Amniotic epithelial cell (primary cell): ENCODE measurements around the gene TMEM161A.
"Not testable (repeated sequence)": the region's sequence is repeated elsewhere in the genome, so short reads cannot be mapped to it uniquely, and the experiment has no call there.

Experiments used
- DNase-seq: peaks from one replicate; pipeline ENCODE4 v3.0.0-alpha.2; 2010; ENCODE audit warnings: low read depth

The TMEM161A gene

DNA sequence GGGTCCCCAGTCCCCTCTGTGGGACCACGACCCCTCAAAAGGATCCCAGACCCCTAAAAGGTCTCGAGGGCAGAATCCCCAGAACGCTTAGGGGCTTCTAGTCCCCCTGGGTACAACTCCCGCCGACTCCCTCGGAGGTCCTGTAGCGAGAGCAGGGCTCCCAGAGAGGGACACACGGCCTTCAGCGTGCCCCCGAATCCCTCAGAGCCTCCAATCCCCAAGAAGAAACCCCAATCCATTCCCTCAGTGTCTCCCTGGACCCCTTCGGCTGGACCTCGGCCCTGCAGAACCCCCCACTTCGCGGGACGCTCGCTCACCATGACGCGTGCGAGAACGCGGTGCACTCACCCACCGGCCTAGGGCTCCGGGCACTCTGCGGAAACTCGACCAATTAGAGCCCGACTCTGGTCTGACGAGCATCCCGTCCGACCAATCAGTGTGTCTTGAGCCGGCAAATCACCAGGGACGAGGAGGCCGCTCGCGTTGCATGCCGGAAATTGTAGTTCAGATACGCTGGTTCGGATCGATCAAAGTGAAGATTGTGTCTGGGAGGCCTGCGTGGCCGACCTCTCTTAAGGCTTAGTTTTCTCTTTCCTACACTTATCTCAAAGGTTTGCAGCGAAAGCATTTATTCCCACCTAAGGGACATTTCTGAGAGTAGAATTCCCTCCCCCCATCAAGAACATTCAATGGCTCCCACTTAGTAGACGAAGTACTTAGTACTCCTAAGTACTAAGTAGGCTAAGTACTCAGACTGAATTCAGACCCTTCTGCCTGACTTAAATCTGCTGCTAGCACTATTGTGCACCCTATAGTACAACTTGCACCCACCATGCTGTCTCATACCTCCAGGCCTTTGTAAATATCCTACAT lies at the start of gene TMEM161A:
Gene TMEM161A (minus strand): TSS at position 370 of the 873 bp plus-strand sequence. CDS start 50 bp downstream, at position 320.
- DNase-seq, result peak; percentile 99

DNA sequence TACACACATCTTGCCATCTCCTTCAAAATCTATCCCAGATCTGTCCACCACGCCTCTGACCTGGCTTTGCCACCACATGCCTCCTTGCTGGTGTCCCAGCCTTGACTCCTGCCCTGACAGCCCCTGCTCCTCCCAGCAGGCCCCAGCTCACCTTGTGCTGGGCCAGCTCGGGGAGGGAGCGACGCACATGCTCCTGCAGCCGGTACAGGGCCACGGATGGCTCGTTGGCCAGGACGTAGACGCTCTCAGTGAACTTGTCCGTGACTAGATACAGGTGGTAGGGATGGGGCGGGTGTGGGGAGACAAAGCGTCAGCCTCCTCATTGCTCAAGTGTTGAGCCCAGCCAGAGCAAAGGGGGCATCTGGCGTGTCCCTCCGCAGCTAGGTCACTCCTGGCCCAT lies 48.5 kb upstream of the TMEM161A start:
- DNase-seq, result no peak

DNA sequence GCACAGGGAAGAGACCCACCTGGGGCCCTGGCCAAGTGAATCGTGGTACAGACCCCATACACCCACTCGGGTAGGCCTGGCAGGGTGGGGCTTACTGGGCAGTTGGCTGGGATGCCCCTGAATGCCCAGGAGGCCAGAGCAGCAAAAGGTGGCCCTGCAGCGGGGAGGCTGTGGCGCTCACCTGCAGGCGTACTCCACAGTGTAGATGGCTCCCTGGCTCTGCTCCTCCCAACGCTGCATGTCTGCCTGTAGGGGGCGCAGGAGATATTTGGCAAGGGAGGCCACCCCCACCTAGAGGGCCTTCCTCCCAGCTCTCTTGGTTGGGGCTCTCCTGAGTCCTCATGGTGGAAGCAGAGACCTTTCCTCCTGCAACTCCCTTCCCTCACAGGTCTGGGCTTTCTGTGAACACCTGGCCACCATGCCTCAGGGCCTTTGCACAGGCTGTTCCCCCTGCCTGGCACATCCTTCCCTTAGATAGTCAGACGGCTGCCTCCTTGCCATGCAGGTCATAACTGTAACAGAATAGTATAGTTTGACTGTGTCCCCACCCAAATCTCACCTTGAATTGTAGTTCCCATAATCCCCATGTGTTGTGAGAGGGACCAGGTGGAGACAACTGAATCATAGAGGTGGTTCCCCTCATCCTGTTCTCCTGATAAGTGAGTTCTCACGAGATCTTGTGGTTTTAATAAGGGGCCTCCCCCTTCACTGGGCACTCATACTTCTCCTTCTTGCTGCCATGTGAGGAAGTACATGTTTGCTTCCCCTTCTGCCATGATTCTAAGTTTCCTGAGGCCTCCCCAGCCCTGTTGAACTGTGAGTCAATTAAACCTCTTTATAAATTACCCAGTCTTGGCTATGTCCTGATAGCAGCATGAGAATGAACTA lies 47.8 kb upstream of the TMEM161A start:
- DNase-seq, result peak; percentile 39

DNA sequence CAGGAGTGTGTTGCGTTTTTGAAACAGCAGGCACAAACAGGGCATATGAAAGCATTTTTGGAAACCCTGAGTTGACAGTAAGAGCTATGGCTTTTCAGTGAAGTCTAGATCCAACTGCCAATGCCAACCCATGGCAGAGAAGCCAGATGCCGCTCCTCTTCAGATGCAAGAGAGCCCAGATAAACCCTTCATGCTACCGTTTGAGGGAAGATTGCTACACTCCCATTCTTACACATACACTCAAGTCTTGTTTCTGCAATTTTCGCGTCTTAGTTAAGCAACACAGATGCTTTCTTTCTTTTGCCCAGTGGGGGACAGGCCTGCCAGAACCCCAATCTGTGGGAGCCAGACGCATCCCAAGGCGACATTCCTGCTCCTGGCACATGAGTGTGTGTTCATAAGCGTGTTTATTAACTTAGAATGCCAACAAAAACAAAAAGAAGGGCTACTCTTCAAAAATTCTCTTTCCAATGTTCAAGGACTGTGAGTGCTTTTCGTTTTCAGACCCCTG lies 43.3 kb upstream of the TMEM161A start:
- no peak for DNase-seq

DNA sequence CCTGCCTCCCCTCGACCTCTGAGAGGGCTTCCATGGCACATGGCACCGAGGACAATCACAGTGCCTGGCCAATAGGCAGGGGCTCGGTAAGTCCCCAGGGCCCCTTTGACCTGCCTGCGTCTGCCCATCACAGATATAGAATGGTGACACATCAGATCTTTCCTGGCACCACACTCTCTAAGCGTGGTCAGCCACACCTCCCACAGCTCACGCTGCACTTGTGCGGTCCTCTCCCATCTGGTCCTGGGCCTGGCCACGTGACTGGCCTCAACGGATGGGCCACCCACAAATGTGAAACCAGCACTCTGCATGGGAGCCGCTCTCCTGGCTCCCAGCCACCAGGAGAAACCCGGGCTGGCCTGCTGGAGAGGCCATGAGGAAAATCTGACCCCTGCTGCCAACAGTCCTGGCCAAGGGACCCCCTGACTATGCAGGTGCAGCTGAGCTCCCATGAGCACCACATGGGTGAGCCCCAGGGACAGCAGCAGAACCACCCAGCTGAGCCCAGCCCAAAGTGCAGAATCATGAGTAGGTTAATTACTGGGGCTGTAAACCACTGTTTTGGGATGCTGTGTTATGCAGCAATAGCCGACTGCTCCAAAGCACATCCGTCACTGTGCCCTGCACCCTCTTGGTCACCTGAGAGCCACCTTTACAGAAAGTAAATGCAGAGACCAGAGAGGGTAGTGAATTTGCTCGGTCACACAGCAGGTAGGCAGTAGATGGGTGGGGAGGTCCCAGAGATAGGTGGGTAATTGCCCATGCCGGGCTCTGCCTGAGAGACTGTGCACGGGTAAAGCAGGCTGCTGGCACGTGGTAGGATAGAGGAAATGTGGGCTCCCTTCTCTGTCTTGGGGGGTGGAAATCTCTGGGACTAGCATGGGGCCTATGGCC lies 41.5 kb upstream of the TMEM161A start:
- DNase-seq, result no peak

DNA sequence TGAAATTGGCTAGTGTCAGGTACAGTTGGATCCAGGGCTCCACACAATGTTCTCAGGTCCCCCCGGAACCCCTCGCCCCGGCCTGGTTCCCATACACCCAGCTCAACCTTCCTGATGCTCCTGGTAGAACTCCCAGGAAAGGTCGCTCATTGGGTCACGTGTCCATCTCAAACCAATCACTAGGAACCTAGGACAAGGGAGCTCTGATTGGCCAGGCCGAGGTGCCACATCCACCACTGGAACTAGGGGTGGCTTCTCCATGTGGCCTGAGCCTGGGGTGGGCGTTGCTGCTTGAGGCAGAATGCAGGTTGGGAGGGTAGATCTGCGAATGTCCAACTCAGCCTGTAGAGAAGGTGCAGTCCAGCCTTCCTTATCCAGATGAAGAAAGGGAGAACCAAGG lies 38.7 kb upstream of the TMEM161A start:
- DNase-seq, result no peak

DNA sequence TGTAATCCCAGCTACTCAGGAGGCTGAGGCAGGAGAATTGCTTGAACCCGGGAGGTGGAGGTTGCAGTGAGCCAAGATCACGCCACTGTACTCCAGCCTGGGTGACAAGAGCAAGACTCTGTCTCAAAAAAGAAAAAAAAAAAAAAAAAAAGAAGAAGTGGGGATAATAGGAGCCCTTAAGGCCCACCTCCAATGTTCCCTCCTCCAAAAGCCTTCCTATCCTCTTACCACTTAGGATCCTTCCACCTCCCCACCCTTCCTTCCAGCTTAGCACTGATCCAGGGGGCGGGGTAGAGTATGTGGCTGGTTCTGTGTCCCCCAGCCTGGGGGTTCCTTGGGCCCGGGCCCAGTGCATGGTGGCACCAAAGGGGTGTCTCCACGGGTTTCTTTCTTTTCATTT lies 35.0 kb upstream of the TMEM161A start:
- not testable (repeated sequence) for DNase-seq

DNA sequence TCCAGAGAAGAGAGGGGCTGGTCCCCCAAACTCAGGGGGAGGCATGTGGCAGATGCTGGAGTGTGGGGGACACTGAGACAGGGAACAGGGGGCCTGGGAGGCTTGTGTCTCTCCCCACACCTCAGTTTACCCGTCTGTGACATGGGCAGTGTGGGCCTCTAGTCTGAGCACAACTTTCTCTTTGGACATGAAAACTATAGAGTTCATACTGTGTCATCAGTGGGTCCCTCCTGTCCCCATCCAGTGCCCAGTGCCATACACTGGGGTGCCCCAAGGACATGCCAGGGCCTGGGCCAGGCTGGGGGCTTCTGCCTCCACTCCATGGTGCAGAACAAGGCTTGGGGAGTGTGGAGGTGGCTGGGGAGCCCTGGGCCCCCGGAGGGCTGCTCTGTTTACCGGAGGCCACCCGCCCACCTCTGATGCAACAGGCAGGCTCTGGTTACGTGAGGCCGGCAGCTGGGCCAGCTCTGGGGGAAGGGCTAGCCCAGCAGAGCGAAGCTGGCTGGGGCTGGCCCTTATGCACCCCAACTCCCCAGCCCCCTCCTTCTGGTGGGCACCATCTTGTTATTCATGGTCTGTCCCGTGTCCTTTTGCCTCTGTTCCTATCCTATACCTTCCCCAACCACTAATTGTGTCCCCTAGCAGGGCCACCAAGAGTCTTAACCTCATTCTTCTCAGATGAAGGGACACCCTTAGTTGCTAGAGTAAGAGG lies 33.7 kb upstream of the TMEM161A start:
- peak; percentile 79 for DNase-seq

DNA sequence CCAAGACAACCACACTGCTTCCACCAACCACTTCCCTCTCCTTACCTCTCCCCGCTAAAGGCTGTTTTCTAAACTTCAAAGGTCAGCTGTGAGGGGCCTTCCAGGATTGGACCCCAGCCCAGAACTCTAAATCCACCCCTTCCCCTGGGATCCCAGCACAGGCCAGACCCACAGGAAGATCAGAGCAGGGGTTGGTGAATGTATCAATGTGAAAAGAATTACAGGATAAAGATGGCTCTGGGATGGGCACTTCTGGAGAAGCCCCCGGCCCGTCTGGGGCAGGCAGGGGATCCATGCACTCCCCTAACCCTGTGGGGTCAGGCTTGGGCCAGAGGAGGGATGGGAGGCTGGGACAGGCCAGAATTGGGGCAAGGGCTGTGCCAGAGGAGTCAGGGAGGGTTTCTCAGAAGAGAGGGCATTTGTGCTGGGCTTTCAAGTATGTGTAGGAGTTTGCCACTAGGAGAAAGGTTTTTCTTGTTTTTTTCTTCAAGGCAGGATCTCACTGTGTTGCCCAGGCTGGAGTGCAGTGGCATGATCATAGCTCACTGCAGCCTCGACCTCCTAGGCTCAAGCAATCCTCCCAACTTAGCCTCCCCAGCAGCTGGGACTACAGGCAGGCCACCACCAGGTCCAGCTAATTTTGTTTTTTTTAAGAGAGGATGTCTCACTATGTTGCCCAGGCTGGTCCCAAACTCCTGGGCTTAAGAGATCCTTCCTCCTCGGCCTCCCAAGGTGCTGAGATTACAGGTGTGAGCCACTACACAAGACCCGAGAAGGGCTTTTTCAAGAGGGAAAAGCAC lies 32.8 kb upstream of the TMEM161A start:
- DNase-seq, result no peak

DNA sequence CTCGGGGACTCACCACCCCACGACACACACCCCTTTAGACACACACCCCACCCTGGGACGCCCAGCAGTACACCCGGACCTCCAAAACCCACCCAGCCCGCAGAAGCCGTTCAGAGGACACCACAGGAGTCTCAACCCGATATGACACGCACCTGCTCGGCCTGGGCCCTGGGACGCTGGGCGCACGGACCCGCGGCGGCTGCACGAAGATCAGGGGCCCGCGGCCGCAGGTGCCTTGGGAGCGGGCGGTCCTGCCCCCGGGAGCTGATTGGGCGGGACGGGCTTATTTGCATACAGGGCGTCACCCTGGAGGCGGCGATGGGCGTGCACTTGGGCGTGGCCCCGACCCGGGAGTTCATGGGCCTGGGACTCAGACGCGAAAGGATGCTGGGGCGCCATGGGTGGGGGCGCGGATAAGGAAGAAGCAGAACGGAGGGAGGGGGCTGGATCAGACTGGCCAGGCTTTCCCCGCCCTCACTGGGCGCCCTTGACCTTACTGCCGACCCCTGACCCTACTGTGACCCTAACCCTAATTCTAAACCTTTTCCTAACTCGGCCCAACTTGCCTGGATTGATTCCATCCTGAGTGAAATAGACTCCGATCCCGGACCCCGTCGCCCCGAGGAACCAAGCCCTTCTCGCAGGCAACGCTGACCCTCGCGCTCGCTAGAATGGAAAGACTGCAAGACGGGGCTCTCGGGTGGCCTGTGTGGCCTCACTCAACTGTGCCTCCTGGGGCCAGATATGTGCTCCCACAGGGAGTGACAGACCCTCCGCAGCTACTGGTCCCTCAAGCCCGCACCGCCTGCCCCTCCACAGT lies 32.0 kb upstream of the TMEM161A start, which contains the start of gene MEF2B:
Gene MEF2B (minus strand): TSS at position 211 of the 820 bp plus-strand sequence. CDS start 19,528 bp downstream, outside the sequence.
- peak; percentile 60 for DNase-seq

DNA sequence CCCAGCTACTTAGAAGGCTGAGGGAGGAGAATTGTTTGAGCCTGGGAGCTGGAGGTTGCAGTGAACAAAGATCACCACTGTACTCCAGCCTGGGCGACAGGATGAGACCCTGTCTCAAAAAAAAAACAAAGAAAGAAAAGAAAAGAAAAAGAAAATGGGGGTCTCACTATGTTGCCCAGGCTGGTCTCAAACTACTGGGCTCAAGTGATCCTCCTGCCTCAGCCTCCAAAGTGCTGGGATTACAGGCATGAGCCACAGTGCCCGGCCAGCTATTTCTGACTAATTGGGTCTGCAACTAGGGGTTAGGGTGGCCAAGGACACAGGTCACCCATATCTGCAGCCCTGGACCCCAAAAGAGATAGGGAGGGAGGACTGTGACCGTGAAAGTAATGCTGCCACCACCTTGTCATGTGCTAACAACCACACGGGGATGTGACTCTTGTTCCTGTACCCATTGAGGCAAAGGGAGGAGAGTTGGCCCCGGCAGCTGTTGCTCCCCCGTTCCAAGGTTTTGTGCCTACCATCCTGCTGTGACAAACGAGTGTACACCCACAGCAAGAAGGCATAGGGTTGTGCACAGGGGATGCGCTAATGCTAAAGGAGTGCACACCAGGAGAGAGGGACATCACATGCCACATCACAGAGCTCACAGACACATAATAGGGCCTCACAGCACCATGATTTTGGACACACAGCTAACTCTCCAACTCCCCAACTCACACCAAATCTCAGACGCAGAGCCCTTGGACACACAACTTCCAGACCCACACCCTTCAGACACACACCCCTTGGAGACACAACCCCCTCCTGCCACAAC lies 31.2 kb upstream of the TMEM161A start:
- no peak for DNase-seq

DNA sequence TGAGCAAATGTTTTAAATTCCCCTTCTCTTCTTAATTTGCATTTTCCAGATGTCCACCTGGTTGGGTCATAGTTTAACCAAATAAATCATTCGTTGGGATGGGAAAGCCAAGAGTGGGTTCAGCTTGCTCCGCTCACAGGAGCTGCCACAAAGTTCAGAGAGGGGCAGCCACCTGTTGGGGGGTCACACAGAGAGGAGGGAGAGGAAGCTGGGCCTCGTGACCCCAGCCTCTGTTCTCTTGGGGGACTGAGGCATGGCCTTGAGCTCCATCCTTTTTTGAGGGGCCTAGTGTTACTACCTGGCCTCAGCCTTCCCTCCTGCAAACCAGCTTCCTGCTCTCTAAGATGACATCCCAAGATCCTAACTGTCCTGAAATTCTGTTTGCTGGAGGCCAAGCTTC lies 29.3 kb upstream of the TMEM161A start:
- no peak for DNase-seq

DNA sequence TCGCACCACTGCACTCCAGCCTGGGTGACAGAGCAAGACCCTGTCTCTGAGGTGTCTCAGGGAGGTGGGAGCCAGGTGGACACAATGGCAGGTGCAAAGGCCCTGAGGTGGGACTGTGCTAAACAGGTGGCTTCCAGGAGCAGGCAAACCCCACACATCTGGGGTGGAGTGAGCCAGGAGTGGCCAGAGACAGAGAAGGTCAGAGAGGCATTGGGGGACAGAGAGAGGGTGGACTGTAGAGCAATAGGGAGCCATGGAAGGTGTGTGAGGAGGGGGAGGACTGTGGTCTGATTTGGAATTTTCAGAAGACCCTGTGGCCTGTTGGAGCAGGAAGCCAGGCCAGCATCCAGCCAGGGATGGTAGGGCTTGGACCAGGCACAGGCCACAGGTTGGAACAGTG lies 27.1 kb upstream of the TMEM161A start:
- DNase-seq, result no peak

DNA sequence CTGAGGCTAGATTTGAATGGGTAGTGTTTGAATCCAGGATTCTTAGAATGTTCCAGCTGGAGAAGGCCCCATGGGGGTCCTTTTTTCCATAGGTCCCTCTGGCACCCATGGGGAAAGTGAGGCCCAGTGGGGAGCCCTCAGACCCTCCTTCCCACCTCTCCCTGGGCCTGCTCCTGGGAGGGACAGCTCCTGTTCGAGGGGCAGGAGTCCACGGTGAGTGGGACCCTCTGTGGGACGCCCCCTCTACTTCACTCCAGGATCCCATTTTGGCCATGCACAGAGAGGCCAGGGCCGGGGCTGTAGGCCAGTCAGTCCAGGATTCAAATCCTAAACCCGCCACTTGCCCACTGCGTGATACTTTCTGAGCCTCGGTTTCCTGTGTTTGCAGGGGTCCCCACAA lies 24.2 kb upstream of the TMEM161A start:
- DNase-seq, result no peak

DNA sequence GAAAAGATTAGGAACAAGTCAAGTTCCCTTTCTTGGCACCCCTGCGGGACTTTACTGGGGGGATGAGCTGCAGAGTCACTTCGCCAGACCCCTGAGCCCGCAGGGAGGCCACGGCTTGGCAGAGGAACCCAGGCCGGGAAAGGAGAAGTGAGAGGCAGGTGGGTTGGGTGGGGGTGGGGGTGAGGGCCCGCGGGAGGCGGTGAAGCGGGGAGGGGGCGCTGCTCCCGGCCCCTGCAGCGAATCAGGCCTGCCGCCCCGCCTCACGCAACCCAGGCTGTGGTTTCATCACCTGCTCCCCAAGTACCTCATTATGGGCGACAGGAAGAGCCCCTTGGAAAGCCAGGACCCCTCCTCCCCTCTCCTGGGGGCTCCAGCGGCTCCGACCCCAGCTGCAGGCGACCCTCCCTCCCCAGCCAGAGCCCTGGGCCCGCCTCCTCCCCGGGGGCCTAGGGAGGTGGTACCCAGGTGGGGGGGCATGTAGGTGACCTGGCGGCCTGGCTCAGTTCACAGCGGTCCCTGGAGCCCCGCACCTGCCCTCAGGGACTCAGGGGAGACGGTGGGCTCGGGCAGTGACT lies 22.3 kb upstream of the TMEM161A start:
- DNase-seq, result no peak

DNA sequence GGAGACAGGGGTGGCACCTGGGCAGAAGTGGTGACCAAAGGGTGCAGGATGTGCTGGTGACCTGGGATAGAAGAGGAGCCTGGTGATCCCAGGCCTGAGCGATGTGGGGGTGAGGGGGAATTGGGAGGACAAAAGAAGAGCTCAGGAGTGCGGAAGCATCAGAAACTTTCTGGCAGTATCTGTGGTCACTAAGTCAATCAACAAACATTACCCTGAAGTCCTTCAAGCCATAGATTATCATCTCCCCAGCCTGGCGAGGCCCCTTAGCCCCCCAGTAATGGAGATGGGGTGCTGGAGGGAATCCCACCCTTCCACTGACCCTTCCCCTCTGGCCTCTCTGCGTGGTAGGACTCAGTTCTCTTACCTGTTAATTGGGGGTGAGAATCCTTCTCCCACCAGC lies 21.3 kb upstream of the TMEM161A start:
- no peak for DNase-seq

DNA sequence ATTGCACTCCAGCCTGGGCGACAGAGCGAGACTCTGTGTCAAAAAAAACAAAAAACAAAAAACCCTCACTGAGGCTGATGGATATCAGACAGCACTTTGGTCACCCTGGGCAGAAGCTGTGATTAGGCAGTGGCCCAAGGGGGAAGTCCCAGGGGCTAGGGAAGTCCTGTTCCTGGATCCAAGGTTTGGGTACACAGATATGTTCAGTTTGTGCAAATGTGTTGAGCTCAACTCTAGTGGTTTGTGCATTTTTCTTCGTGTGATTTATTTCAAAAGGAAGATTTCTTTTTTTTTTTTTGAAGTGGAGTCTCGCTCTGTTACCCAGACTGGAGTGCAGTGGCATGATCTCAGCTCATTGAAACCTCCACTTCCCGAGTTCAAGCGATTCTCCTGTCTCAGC lies 19.5 kb upstream of the TMEM161A start:
- DNase-seq, result no peak
